ENCODE results near the gene DMKN.
A peak's percentile ranks its signal among the peaks of the same experiment; 100 is the strongest.

The DMKN gene

DNA sequence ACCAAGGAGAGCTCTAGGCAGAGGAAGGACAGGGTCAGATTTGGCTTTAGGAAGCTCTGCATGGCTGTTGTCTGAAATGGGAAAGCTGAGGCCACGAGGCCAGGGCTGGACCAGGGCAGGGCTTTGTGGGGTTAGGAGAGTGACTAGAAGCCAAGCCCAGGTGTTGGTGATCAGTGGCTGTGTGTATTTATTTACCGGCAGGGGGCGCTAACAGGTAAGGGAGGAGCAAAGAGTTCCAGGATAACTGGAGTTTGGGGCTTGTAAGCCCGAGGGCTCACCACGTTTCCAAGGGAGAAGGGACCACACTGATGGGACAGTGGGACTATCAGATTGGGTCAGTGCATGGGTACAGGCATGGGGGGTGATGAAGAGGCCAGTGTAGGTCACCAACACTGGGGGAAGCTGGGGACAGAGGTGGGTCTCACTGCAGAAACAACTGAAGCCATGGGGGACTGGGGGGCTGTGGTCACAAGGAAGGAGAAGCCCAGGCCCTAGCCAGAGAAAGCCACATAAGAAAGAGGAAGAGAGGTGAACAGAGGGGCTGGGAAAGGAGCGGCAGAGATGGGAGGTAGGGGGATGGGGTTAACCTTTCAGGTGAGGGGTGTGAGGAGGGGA is 35.8 kb upstream of the DMKN start:
- peak; percentile 21 to 74 (median 50) for DNase-seq

DNA sequence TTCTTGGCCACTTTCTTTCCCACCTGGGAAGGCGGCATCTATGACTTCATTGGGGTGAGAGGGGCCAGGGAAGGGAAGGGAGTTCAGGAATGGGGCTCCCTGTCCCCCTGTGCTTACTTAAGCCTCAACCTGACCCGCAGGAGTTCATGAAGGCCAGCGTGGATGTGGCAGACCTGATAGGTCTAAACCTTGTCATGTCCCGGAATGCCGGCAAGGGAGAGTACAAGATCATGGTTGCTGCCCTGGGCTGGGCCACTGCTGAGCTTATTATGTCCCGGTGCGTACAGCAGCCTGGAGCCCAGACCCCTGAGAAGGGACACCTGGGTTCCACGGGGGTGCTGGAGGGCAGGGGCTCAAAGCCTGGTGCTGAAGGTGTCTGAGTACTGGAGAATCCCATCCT is 33.1 kb upstream of the DMKN start:
- no peak for DNase-seq

DNA sequence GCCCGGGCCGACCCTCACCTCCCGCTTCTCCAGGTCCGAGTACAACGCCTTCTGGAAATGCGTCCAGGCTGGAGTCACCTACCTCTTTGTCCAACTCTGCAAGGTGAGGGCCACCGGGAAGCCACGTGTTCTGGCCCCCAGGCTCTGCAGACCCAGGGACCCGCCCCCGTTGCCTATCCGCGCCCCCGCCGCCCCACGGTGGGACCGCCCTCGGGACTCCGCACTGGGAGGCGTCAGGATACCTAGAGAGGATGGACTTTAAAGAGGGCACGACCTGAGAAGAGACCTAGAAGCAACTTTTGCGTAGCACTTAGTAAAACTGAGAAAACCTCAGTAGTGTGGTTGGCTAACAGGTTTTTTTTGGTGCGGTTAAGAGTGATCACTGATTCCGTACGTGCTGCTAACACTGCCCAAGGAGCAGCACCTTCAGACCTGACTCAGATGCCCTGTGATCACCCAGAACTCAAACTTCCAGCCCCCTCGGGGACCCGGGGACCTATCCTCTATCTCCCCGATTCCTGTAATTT is 32.5 kb upstream of the DMKN start:
- DNase-seq, result peak in 3 of 6 experiments; percentile 4 to 60 (median 50)

DNA sequence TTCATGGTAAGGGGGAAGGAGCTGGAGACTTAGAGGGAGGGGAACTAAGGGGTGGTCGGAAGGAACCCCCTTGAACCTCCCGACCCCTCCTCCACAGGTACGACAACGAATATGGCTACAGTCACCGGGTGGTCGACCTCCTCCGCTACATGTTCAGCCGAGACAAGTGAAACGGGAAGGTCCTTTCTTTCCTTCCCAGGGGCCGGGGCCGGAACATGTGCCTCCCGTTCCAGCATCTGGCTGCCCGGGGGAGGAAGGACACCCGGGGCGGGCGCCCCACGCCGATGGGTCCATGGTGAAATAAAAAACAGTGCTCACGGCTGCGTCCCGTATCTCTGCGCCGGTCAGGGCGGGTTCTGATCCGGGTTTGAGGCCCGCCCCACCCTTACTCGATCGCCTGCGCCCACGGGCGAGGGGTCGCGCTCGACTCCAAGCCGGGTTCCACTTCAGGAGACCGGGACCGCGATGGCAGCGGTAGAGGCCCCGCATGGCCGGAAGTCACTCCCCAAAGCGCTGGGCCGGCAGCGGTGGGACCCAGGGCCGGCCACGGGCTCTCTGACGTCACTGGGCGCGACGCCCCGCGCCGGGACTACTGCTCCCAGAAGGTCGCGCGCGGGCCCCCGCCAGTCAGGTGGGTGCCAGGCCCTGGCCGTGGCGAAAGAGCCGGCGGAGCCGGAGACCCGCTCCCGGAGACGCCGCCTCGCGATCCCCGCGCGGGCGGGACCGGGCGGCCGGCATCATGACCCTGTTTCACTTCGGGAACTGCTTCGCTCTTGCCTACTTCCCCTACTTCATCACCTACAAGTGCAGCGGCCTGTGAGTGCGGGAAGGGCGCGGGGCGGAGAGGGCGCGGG is 31.8 kb upstream of the DMKN start, which contains the start of gene TMEM147:
Gene TMEM147 (plus strand): TSS at position 626 of the 854 bp plus-strand sequence. CDS start 114 bp downstream, at position 740.
- DNase-seq, result peak; percentile 48 to 71 (median 61)

DNA sequence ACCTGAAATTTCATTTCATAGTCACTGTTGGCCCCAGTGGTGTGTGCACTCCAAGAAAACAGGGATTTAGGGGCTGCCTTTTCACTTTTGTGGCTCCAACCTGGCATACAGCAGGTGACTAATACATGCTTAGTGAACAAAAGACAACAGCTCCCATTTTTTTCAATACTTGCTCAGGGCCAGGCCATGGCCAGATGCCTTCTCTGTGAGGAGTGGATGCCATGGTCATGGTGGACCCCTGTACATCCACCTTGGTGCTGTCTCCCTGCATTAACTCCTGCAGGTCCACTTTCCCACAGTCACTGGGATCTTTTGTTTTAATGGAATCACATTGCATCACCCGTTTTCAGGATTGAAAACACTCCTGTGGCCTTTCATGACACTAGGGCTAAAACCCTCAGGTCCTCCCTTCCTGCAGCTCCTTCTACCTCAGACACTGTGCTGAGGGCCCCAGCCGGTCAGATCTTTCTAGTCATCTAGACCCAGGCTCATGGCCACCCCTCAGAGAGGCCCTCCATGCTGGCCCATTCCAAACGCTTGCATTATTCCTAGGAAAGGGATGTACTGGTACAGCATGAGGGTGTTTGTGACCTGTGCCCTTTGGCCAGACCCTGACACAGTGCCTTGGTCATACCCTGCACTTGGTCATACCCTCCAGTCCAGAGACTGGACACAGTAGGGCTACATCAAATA is 30.8 kb upstream of the DMKN start:
- DNase-seq, result no peak

DNA sequence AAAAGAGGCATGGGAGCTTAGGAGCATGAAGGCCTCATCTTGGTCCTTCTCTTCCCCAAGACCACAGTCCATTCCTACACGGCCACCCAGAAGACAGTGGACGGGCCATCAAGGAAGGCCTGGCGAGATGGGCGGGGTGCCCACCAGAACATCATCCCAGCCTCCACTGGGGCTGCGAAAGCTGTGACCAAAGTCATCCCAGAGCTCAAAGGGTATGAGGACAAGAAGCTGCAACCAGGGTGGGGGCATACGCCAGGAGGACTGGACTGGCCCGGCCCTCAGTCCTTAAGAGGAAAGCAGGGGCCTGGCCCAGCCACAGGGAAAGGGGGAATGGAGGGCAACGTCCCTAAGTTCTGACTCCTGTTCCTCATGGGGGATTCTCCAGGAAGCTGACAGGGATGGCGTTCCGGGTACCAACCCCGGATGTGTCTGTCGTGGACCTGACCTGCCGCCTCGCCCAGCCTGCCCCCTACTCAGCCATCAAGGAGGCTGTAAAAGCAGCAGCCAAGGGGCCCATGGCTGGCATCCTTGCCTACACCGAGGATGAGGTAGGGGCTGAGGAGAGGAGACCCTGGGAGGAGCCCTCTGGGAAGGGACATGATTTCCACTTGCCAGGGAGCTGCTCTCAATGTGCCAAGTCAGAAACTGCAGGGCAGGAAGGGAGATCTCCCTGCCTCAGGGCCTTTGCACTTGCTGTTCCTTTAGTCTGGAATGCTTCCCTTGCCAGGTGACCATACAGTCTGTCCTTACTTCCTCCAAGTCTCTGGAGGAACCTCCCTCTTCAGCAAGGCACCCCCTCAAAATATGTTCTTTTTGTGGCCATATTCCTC is 30.0 kb upstream of the DMKN start:
- DNase-seq, result no peak

DNA sequence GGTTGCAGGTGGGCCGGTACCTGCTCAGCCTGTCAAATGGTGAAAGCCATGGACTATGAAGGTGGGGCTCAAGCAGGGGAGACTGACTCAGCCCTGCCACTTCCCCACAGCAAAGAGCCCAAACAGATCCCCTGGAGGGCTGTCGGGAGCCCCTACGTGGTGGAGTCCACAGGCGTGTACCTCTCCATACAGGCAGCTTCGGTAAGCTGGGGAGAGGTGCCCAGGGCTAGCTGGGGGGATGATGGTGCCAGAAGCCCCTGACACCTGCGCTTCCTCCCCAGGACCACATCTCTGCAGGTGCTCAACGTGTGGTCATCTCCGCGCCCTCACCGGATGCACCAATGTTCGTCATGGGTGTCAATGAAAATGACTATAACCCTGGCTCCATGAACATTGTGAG is 28.8 kb upstream of the DMKN start:
- no peak for DNase-seq

DNA sequence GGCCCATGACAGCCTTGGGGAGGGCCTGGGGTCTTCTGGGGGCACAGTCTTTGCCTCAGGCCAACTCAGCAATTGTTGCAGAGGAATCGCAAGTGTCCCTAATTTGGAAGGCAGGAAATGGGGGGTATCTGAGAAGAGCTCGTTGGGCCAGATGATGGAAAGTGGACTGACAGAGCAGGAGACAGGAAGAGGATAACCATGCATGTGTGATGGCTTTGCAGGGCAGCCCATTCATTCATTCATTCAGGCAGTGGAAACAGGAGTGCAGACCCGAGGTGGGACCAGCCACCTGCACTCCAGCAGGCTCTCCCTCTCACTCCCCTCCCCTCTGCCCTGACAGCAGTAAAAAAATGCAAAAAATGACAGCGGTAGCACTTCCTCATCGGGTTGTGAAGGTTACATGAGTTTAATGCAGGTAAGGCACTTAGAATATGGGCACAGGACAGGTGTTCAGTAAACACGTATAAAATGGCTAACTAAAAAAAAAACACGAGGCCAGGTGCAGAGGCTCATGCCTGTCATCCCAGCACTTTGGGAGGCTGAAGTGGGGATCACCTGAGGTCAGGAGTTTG is 27.0 kb upstream of the DMKN start:
- no peak for DNase-seq

DNA sequence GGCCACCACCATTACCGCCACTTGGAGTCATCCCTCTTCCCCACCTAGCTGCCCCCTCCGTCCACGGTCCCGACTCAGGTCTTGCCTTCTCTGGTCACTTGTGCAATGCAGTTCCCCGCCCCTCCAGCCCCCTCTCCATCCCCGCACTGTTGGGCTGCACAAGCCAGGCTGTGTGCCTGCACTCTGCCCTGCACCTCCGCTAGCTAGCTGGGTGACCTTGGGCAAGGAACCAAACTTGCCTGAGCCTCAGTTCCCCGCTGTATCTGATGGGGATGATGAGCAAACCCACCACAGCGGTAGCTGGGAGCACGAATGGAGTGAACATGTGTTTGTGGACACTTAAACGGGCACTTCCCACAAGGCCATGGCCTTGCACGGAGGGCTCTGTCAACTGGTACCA is 26.4 kb upstream of the DMKN start:
- no peak for DNase-seq

DNA sequence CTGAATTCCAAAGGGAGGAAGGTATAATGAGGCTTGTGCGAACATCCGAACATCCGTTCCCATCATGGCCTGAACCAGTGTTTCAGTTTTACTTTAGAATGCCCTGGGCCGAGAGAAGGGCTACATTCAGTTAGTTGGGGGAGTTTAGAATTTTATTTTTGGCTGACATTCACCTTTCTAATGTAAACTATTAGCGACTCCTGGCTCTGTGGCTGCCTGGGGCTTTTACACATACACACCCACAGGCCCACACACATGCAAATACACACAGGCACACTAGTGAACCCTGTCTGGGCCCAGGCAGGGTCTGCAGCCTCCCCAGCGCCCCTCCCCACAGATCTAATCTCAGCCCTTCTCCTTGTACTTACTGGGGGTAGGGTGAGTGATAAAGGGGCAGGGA is 25.9 kb upstream of the DMKN start:
- no peak for DNase-seq

DNA sequence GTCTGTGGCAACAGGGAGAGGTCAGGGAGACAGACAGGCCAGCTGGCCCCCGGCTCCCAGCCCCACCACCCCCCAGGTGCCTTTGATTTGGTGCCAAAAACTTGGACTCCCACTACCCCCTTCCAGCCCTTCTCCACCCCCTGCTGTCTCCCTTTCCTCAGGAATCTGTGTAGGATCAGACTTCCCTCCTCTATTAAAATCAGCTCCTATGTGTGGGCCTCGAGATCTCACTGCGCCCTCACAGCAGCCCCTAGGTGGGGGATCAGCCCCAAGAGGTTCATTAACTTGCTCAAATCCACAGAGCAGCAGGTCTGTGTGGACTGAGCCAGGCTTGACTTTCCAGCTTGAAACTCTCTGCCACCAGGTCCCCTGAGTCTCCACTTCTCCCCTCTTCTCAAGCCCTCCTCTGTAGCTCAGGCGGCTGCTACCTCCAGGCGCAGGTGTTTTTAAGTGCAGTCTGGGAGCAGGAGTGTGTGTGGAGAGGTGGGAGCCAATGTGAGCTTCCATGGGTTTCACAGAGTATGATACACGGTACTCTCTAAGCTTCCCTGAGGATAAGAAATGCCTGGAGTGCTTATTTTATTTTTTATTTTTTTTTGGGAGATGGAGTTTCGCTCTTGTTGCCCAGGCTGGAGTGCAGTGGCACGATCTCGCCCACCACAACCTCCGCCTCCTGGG is 21.5 kb upstream of the DMKN start:
- DNase-seq, result no peak

DNA sequence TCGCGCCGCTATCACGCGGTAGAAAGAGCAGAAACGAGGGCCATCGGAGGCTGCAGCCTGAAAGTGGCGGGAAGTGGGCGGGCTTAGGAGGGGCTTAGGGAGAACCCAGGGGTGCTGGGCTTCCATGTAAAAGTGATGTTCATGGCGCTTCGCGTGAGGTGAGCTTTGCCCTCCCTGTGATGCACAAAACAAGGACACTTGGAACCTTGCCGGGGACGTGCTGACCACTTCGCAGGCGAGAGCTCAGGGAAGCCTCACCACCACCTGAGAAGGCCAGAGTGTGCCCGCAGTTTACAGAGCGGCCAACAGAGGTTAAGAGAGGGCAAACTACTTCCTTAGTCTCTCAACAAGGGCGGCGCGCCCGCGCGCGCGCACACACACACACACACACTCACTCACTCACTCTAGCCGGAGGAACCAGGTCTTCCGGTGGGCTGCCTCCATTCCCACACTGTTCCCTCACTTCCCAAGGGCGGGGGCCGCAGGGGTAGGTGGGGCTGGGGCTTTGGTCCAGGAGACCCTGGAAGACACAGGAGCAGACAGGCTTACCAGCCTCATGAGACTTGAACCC is 20.5 kb upstream of the DMKN start:
- DNase-seq, result peak; percentile 8 to 64 (median 35)

DNA sequence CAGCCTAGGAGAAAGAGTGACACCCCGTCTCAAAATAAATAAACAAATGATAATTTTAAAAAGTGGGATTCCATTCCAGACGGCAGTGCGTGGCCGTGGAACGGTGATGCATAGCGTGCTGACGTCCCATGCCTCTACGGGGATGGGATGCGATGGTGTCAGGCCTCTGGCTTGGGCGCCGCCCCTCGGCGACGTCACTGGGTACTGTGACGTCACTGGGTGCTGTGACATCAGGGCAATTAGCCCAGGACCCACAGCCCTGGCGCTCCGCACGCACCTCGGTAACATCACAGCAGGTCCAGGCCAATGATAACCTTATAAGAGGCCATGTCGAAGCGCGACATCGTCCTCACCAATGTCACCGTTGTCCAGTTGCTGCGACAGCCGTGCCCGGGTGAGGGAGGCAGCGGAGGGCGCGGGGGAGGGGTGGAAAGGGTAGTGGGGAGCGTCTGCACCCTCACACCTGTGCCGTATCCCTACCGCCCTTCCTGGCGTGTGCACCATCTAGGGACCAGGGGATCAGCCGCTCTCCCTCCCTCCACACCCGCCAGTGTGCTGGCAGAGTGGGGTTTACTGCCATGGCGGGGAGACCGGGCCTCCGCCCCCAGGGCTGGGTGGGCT is 19.9 kb upstream of the DMKN start, which contains the start of gene GAPDHS:
Gene GAPDHS (plus strand): TSS at position 256 of the 621 bp plus-strand sequence. CDS start 72 bp downstream, at position 328.
- DNase-seq, result no peak

DNA sequence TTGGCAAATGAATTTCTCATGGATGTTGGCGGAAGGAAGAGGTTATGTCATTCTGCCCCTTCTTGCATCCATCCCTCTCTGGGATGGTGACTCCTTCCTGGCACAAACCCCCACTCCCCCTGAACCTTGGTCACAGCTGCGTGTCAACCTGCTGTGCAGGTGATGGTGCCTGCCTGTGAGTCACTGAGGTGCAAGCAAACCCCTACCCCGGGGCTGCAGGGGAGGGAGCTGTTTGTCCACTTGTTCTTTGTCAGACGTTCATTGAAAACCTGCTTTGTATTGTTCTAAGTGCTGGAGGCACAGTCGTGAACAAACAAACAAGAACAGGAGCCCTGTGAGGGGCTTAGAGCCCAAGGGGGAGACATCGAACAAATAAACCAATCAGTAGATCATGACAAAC is 17.8 kb upstream of the DMKN start:
- DNase-seq, result no peak

DNA sequence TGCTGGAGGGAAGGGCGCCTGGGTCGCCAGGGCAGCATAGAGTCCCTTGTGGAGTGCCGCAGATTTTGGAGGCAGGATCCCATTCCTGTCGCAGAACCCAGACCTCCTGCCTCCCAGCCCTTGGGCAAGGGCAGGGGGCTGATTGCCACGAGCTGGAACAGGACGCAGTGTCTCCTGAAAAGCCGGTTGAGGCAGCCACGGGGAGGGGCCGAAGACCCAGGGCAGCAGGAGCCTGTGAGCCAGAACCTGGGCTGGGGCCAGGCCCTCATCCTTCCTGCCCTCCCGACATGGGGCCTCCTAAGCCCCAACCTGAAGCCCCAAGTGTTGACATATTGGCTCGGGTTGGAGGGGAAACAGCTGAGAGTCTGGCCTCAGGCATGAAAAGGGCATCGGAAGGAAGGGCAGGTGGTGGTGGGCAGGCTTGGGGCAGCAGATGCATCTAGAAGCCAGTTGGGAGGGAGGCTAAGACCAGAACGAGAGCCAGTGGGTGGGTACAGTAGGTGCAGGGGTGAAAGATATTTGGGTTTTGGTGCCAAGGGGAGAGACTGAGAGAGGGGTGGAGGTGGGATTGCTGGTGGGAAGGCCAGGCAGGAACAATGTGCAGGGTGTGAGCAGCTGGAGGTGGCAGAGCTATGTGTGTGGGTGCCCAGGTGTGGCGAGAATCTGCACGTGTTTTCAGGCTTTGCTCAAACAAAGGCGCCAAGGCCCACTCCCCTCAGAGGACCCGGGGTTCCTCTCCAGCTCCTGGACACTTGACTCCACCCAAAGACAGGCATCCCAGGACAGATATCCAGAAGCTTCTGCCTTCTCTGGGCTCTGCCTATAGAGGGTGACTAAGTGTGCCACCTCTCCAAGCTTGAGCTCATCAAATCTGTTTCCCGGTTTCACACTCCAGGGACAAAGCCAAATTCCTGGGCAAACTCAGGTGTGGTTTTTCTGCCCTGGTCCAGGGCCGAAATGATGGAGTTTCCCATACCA is 16.1 kb upstream of the DMKN start:
- no peak for DNase-seq

DNA sequence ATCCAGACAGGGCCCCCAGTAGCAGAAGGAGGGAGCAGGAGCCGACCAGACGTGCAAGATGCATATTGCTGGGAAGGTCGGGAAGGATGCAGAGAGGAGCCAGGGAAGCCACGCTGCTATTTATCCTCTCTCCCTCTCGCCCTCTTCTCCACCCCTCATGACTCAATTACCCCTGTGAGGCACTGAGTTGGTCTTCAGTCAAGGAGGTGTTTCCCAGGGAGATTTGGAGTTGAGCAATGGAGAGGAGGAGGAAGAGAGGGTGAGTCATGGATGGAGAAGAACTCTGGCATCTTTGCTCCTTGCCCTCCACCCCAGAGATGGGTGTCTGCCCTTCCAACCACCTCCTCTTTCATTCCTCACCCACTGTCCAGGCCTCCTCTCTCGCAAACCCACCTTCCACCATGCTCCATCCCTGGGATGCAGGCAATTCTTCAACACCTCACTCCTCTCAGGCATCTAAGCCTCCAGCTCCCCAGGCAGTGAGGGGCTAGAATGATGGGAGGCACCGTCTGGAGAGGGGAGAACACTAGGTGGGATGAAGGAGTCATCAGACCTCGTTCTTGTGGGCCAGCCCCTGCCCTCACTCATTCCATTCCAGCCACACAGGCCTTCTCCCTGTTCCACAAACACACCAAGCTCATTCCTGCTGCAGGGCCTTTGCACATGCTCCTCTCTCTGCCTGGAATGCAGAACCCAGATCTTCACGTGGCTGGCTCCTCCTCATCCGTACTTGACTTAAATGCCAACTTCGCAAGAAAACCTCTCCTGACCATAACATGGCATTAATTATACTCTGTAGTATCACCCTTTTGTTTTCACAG is 15.0 kb upstream of the DMKN start, which contains the start of gene SBSN:
Gene SBSN (minus strand): TSS at position 94 of the 821 bp plus-strand sequence. CDS start 30 bp downstream, at position 64.
- no peak for DNase-seq

DNA sequence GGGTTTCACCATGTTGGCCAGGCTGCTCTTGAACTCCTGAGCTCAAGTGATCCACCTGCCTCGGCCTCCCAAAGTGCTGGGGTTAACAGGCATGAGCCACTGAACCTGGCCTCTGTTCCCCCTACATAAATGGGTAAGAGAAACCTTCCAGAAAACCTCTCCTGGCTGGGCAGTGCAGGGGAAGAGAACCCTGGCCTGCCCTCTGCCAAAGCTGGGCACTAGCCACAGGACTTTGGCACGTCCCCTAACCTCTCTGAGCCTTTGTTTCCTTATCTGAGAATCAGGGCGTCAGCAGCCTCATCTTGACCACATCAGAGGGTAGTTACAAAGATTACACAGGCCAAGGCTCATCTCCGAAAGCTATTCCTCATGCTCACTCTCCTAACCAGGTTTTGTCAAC is 12.4 kb upstream of the DMKN start:
- no peak for DNase-seq

DNA sequence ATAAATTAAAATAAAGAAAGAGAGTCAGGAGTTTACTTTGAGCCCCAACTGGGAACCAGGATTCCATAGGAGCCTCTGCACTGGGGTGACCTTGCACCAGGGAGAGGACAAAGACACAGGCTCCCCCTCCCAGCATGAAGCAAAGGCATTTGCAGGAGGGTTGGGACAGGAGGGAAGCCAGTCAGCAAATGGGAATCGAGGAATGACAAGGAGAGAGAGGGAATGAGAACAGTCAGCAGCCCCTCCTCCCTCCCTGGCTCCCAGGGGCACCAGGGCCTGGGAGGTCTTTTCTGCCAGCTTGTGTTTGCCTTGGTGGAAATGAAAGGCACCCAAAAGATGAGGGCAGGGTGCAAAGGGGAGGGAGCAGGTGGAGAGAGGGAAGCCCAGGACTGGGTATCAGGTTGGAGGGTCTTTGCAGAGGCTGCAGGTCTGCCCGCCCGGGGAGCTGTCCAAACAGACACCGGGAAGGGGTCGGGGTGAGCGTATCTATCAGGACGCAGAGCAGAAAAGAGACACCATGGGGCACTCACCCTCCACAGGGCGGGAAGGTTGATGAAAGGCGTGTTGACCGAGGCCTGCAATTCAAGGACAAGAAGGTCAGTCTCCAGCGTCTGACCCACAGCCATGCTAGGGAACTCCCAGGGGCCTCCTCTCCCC is 10.9 kb upstream of the DMKN start:
- DNase-seq, result no peak

All from stimulated activated naive CD4-positive, alpha-beta T cell (primary cell).